Spleen (tissue), 11 donors: ENCODE data around the gene PAQR7. TPM values are rescaled to one million over a fixed set of nuclear protein-coding genes. Genes with fewer than 3 reads are reported as not detected.
A peak's percentile ranks its signal among the peaks of the same experiment; 100 is the strongest.

Source experiments
- DNase-seq: peaks from one replicate; pipeline ENCODE4 v3.0.0-alpha.2; 2020
- H3K27ac ChIP-seq, 8 donors: fragments of 200-600 bp; sonication (generic) in 7 of 8; 1 replicate in 4 of 8; 2 replicates in 4 of 8; pipeline versions ENCODE4 v1.5.0 to v1.8.0; 2016 to 2021; ENCODE audit warnings: inconsistent platforms in 4 of 8, mild to moderate bottlenecking in 4 of 8, moderate library complexity in 1 of 8
- H3K27me3 ChIP-seq, 7 donors: fragments of 200-600 bp; sonication (generic) in 6 of 7; replicated peaks in 1 of 7; 1 replicate in 4 of 7; 2 replicates in 3 of 7; pipeline versions ENCODE4 v1.5.0 to v1.8.0; 2016 to 2021; ENCODE audit warnings: inconsistent platforms in 3 of 7, mild to moderate bottlenecking in 1 of 7
- H3K36me3 ChIP-seq, 6 donors: fragments of 200-600 bp; sonication (generic) in 5 of 6; 1 replicate in 4 of 6; 2 replicates in 2 of 6; pipeline versions ENCODE4 v1.5.0 to v1.8.0; 2016 to 2021; ENCODE audit warnings: inconsistent platforms in 2 of 6
- H3K4me1 ChIP-seq, 6 donors: fragments of 200-600 bp; sonication (generic) in 5 of 6; 1 replicate in 3 of 6; 2 replicates in 3 of 6; pipeline versions ENCODE4 v1.5.0 to v1.8.0; 2016 to 2021; ENCODE audit warnings: inconsistent platforms in 3 of 6
- H3K4me3 ChIP-seq, 8 donors: fragments of 200-600 bp; sonication (generic) in 7 of 8; 1 replicate in 4 of 8; 2 replicates in 4 of 8; pipeline versions ENCODE4 v1.5.0 to v1.8.0; 2016 to 2021; ENCODE audit warnings: inconsistent platforms in 4 of 8, mild to moderate bottlenecking in 4 of 8, moderate library complexity in 2 of 8
- H3K9me3 ChIP-seq, 8 donors: fragments of 200-600 bp; sonication (generic) in 7 of 8; 1 replicate in 4 of 8; 2 replicates in 4 of 8; pipeline versions ENCODE4 v1.5.0 to v1.8.0; 2016 to 2021; ENCODE audit warnings: inconsistent platforms in 4 of 8
- POLR2A ChIP-seq, 3 donors: fragments of 450-650 bp; IDR thresholded peaks; one replicate each; pipeline ENCODE4 v1.5.1; 2017; ENCODE audit warnings: antibody characterized with exemption in 3 of 3, mild to moderate bottlenecking in 1 of 3
- POLR2AphosphoS5 ChIP-seq, 3 donors: sonication (generic); formaldehyde crosslinking; IDR thresholded peaks; one replicate each; pipeline ENCODE4 v1.5.1; 2017; ENCODE audit warnings: antibody characterized with exemption in 3 of 3
- WGBS, 5 donors: extraction: QIAGEN DNeasy Blood & Tissue Kit in 3 of 5; methylation state at CpG; one replicate each; pipeline versions ENCODE4 v1.1.5 to v1.1.7; 2013 to 2018; 5-methylcytosine and 5-hydroxymethylcytosine counted together
- intact Hi-C: fragments of 100-400 bp; cut with DNase I; formaldehyde crosslinking; loops from one replicate; pipeline ENCODE4 v1.15.0; 2023; ENCODE audit warnings: low total_unique reads
- polyA plus RNA-seq, 3 donors: library from polyadenylated mRNA; stranded (reverse); fragments of 200-250 nt; gene quantifications; one replicate each; pipeline ENCODE4 v1.2.1, GENCODE V29; 2013
- total RNA-seq, 7 donors: library from RNA; depleted of rRNA in 3 of 7; stranded (reverse); fragments of >200 nt in 3 of 7; fragmentation: NEBNext Ultra II Directional in 4 of 7; extraction: Animal tissue kit (Norgen Biotek cat#: 25700) in 4 of 7; gene quantifications; one replicate each; pipeline versions ENCODE4 v1.1.0 to v1.2.1, GENCODE V29; 2016 to 2021
- TF ChIP-seq, protein P1 (sequence below), 11 experiments: fragments of 200-600 bp in 7 of 11; fragments of 450-650 bp in 4 of 11; sonication (generic) in 4 of 11; IDR thresholded peaks in 8 of 11; conservative IDR thresholded peaks in 3 of 11; 1 replicate in 7 of 11; 2 replicates in 4 of 11; pipeline versions ENCODE4 v1.4.0 to v1.8.0; 2016 to 2021; ENCODE audit warnings: antibody characterized with exemption in 11 of 11, inconsistent platforms in 4 of 11, mild to moderate bottlenecking in 1 of 11
- donor health status: healthy with polysubstance abuse.
- donor health status: DM: no; HTN: no; CAD: no; lungs with moderate emphysema.
- donor health status: DM: no; HTN: no; CAD: no.
- donor health status: Bipolar disorder and iron deficiency.
- donor health status: healthy.
- donor health status: DM: no; HTN: no; CAD: no.
- donor health status: DM: yes; HTN: yes; CAD: no.

PAQR7 gene
- total and polyA plus RNA-seq, 10 donors: 3.0 to 14.2 (median 9.3) TPM

DNA sequence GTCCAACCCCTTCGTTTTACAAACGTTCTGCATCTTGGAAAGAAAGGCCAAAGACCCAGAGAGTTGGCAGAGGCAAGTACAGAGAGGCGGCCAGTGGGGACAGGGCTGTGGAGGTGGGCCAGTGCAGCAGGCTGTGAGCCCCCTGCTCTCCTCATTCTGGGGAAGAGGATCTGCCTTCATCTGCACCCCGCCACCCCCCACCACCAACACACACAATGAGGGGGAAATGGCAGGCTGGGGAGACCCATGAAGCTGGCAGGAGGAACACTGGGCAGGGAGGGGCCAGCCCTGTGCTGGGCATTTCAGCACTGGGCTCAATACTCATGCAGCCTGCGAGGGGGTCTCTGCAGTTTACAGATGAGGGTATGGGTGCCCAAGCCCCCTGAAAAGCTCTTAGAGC is 16.1 kb upstream of the PAQR7 start:
- Histone ChIP-seq H3K27ac (peak overlapping the region; percentile 7 to 71 (median 44)), H3K27me3 (no peaks in the 10 kb centered on the region), H3K4me1 (peaks cover 9 to 37% (median 13%) of the 10 kb centered on the region in 6 donors), H3K36me3 (no peaks in the 10 kb centered on the region), H3K9me3 (no peaks in the 10 kb centered on the region), H3K4me3 (no peak overlapping the region)
- TF ChIP-seq POLR2AphosphoS5 (IDR thresholded peaks at IDR 0.05) (no peak), POLR2A (IDR thresholded peaks at IDR 0.05) (no peak)
- TF ChIP-seq, protein P1, sequence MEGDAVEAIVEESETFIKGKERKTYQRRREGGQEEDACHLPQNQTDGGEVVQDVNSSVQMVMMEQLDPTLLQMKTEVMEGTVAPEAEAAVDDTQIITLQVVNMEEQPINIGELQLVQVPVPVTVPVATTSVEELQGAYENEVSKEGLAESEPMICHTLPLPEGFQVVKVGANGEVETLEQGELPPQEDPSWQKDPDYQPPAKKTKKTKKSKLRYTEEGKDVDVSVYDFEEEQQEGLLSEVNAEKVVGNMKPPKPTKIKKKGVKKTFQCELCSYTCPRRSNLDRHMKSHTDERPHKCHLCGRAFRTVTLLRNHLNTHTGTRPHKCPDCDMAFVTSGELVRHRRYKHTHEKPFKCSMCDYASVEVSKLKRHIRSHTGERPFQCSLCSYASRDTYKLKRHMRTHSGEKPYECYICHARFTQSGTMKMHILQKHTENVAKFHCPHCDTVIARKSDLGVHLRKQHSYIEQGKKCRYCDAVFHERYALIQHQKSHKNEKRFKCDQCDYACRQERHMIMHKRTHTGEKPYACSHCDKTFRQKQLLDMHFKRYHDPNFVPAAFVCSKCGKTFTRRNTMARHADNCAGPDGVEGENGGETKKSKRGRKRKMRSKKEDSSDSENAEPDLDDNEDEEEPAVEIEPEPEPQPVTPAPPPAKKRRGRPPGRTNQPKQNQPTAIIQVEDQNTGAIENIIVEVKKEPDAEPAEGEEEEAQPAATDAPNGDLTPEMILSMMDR (IDR thresholded peaks at IDR 0.05 in 8 of 11, conservative IDR thresholded peaks at IDR 0.05 in 3 of 11): no peak
- intact Hi-C loops: no loop called here
- WGBS, 5 donors: 87 to 90% (median 89%) methylated on average over 5 of the region's 5 CpGs
- no peak for DNase-seq

DNA sequence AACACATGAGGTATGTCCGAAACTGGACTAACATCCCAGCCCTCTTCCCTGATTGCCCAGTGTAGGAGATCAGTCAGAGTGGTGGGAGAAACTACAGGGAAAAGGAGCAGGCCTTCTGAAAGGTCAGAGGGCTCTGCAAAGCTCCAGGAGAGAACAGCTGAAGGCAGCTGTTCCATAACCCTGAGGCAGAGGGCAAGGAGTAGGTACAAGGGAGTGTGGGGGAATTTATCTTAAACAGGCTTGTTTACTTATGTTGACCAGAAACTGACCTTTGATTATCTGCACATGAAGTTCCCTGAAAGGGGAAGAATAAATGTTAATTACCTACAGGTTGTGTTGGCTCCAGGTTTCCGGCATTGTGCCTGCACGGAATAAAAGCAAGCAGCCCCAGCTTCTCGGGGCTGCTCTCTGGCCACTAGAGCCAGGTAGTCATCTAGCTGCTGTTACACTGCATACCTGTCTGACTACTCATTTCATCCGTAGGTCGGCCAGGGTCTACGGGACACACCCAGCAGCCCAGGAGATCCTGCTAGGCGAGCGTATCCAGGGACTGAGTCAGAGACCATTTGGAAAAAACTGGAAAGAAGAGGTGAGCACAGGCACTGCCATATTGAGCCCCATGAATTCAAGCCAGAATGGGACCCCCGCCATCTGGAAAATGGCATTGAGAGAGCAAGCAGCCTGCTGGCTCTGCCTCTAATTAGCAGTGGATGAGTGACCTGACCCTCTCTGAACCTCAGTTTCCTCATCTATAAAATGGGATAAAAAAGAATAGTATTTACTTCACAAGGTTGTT is 14.9 kb upstream of the PAQR7 start:
- Histone ChIP-seq H3K4me3 (no peak overlapping the region), H3K4me1 (peaks cover 4 to 25% (median 5%) of the 10 kb centered on the region in 6 donors), H3K9me3 (no peaks in the 10 kb centered on the region), H3K27me3 (no peaks in the 10 kb centered on the region), H3K27ac (peak overlapping the region in 1 of 8 donors; percentile 8), H3K36me3 (no peaks in the 10 kb centered on the region)
- WGBS, 5 donors: 89 to 96% (median 95%) methylated on average over 10 of the region's 10 CpGs
- peak; percentile 6 for DNase-seq
- TF ChIP-seq, protein P1 (IDR thresholded peaks at IDR 0.05 in 8 of 11, conservative IDR thresholded peaks at IDR 0.05 in 3 of 11): no peak
- TF ChIP-seq POLR2A (IDR thresholded peaks at IDR 0.05) (no peak), POLR2AphosphoS5 (IDR thresholded peaks at IDR 0.05) (no peak)
- intact Hi-C loops: no loop called here

- Histone ChIP-seq H3K4me3 (no peak overlapping the region), H3K27ac (no peak overlapping the region), H3K27me3 (no peaks in the 10 kb centered on the region), H3K4me1 (peaks cover 0 to 17% (median 0%) of the 10 kb centered on the region in 6 donors), H3K9me3 (no peaks in the 10 kb centered on the region), H3K36me3 (no peaks in the 10 kb centered on the region)
- DNase-seq: peak; percentile 23
- intact Hi-C loops: no loop called here
- TF ChIP-seq POLR2A (IDR thresholded peaks at IDR 0.05) (no peak), POLR2AphosphoS5 (IDR thresholded peaks at IDR 0.05) (no peak)
- TF ChIP-seq, protein P1 (IDR thresholded peaks at IDR 0.05 in 8 of 11, conservative IDR thresholded peaks at IDR 0.05 in 3 of 11): no peak
- 76 to 95% (median 90%) methylated on average over 3 of the region's 3 CpGs for WGBS, 5 donors
Measured at GRCh38 chr1:25889470-25889869, 14.0 kb upstream of the PAQR7 start.

GRCh38 chr1:25888426-25888987 is 13.0 kb upstream of the PAQR7 start:
- 78 to 94% (median 82%) methylated on average over 7 of the region's 7 CpGs for WGBS, 5 donors
- H3K27me3 ChIP-seq: no peaks in the 10 kb centered on the region
- intact Hi-C loops: no loop called here
- H3K9me3 ChIP-seq: no peaks in the 10 kb centered on the region
- no peak for DNase-seq
- no peak overlapping the region for H3K4me3 ChIP-seq
- H3K36me3 ChIP-seq: no peaks in the 10 kb centered on the region
- TF ChIP-seq POLR2AphosphoS5 (IDR thresholded peaks at IDR 0.05): no peak
- TF ChIP-seq, protein P1 (IDR thresholded peaks at IDR 0.05 in 8 of 11, conservative IDR thresholded peaks at IDR 0.05 in 3 of 11): no peak
- TF ChIP-seq POLR2A (IDR thresholded peaks at IDR 0.05): no peak
- peaks cover 0 to 17% (median 0%) of the 10 kb centered on the region in 6 donors for H3K4me1 ChIP-seq
- no peak overlapping the region for H3K27ac ChIP-seq
